CD8-positive, alpha-beta memory T cell (primary cell): ENCODE measurements around the gene ARID1B. TPM values are rescaled to one million over a fixed set of nuclear protein-coding genes. Genes with fewer than 3 reads are reported as not detected.

Source experiments
- CTCF ChIA-PET: fragments of 350-600 bp; sonication (Branson Sonifier 250); formaldehyde crosslinking; loops from one replicate; lab custom pipeline; 2021; ENCODE audit warnings: antibody characterized with exemption; lab: Charles Lee
- POLR2A ChIA-PET: fragments of 350-600 bp; sonication (Branson Sonifier 250); formaldehyde crosslinking; loops from one replicate; lab custom pipeline; 2021; ENCODE audit warnings: antibody characterized with exemption; lab: Charles Lee
- DNase-seq, 5 donors: peaks; one replicate each; pipeline versions ENCODE4 v3.0.0 to v3.0.0-alpha.2; 2020 to 2022; ENCODE audit warnings: mixed read lengths in 1 of 5
- H3K27ac ChIP-seq: one replicate; pipeline ENCODE4 v1.7.0; 2013; ENCODE audit warnings: low read depth, mild to moderate bottlenecking, low read length, moderate library complexity
- H3K27me3 ChIP-seq: 2 replicates; pipeline ENCODE4 v1.7.0; 2013; ENCODE audit warnings: low read length, mild to moderate bottlenecking; ENCODE audit not compliant: insufficient read depth, poor library complexity, severe bottlenecking
- H3K36me3 ChIP-seq: 2 replicates; pipeline ENCODE4 v1.7.0; 2013; ENCODE audit warnings: mild to moderate bottlenecking, low read length, moderate library complexity; ENCODE audit not compliant: insufficient read depth
- H3K4me1 ChIP-seq: 2 replicates; pipeline ENCODE4 v1.7.0; 2013; ENCODE audit warnings: mild to moderate bottlenecking, low read length, moderate library complexity; ENCODE audit not compliant: insufficient read depth
- H3K4me3 ChIP-seq: 2 replicates; pipeline ENCODE4 v1.7.0; 2013; ENCODE audit warnings: mild to moderate bottlenecking, low read length
- H3K9me3 ChIP-seq: 2 replicates; pipeline ENCODE4 v1.7.0; 2013; ENCODE audit warnings: mild to moderate bottlenecking, low read length
- H3K27ac Mint-ChIP-seq, 8 donors: one replicate each; pipeline ENCODE4 v1.8.0; 2020 to 2021; ENCODE audit warnings: mixed read lengths in 8 of 8, mild to moderate bottlenecking in 6 of 8, inconsistent platforms in 3 of 8, moderate library complexity in 3 of 8
- H3K27me3 Mint-ChIP-seq, 2 donors: one replicate each; pipeline ENCODE4 v1.8.0; 2020 to 2021; ENCODE audit warnings: mixed read lengths in 2 of 2, mild to moderate bottlenecking in 1 of 2, moderate library complexity in 1 of 2
- H3K36me3 Mint-ChIP-seq, 3 donors: one replicate each; pipeline ENCODE4 v1.8.0; 2020 to 2021; ENCODE audit warnings: mixed read lengths in 3 of 3, inconsistent platforms in 1 of 3, mild to moderate bottlenecking in 1 of 3
- H3K4me1 Mint-ChIP-seq, 3 donors: one replicate each; pipeline ENCODE4 v1.8.0; 2020 to 2021; ENCODE audit warnings: mixed read lengths in 3 of 3, inconsistent platforms in 1 of 3, mild to moderate bottlenecking in 1 of 3
- H3K4me3 Mint-ChIP-seq, 7 donors: one replicate each; pipeline ENCODE4 v1.8.0; 2020 to 2021; ENCODE audit warnings: mixed read lengths in 7 of 7, mild to moderate bottlenecking in 6 of 7, moderate library complexity in 4 of 7, inconsistent platforms in 2 of 7
- H3K9me3 Mint-ChIP-seq, 5 donors: one replicate each; pipeline ENCODE4 v1.8.0; 2020 to 2022; ENCODE audit warnings: mixed read lengths in 5 of 5, mild to moderate bottlenecking in 3 of 5, moderate library complexity in 2 of 5, inconsistent platforms in 1 of 5
- polyA plus RNA-seq: library from polyadenylated mRNA; unstranded; fragments of 300-500 nt; fragmentation: Illumina TruSeq; gene quantifications from one replicate; pipeline ENCODE4 v1.2.3, GENCODE V29; 2021
- total RNA-seq, 2 experiments: library from RNA; stranded (reverse); gene quantifications; one replicate each; pipeline ENCODE4 v1.2.3, GENCODE V29; 2021

Gene ARID1B
- total and polyA plus RNA-seq, 3 experiments from 2014 or later = 19.1 to 57.9 (median 53.0) TPM

GRCh38 chr6:157017861-157018260 is 240.7 kb downstream of the ARID1B start:
- H3K4me3 ChIP-seq = no peak overlapping the region
- no peaks in the 10 kb centered on the region for H3K36me3 ChIP-seq
- POLR2A ChIA-PET = no interaction called here
- H3K4me1 ChIP-seq = peaks cover 15% of the 10 kb centered on the region
- Mint-ChIP-seq H3K9me3 (no peaks in the 10 kb centered on the region), H3K4me1 (peaks cover 48 to 77% (median 70%) of the 10 kb centered on the region in 3 donors), H3K36me3 (peaks cover 0 to 5% (median 0%) of the 10 kb centered on the region in 3 donors), H3K27me3 (peaks cover 0 to 4% of the 10 kb centered on the region in 2 donors), H3K4me3 (peak overlapping the region in 1 of 7 donors; percentile 15), H3K27ac (peak overlapping the region in 4 of 8 donors; percentile 26 to 98 (median 81))
- H3K27ac ChIP-seq = no peak overlapping the region
- DNase-seq = no peak
- no peaks in the 10 kb centered on the region for H3K27me3 ChIP-seq
- H3K9me3 ChIP-seq = no peaks in the 10 kb centered on the region
- CTCF ChIA-PET = no interaction called here

- Histone ChIP-seq H3K4me3 (no peak overlapping the region), H3K27ac (no peak overlapping the region), H3K36me3 (no peaks in the 10 kb centered on the region), H3K27me3 (no peaks in the 10 kb centered on the region), H3K4me1 (peaks cover 15% of the 10 kb centered on the region), H3K9me3 (no peaks in the 10 kb centered on the region)
- CTCF ChIA-PET = no interaction called here
- peaks cover 0 to 4% of the 10 kb centered on the region in 2 donors for H3K27me3 Mint-ChIP-seq
- H3K27ac Mint-ChIP-seq = peak overlapping the region in 7 of 8 donors; percentile 81 to 98 (median 92)
- H3K4me1 Mint-ChIP-seq = peaks cover 44 to 74% (median 72%) of the 10 kb centered on the region in 3 donors
- POLR2A ChIA-PET = interaction anchor here (3.6 kb wide), 1 partner anchor 240 kb away, joined by 42 read pairs; the partner anchor contains the start of gene ARID1B
- peak overlapping the region in 5 of 7 donors; percentile 1 to 92 (median 51) for H3K4me3 Mint-ChIP-seq
- no peaks in the 10 kb centered on the region for H3K9me3 Mint-ChIP-seq
- peaks cover 0 to 5% (median 0%) of the 10 kb centered on the region in 3 donors for H3K36me3 Mint-ChIP-seq
- no peak for DNase-seq
Measured at GRCh38 chr6:157019115-157019641, 242.0 kb downstream of the ARID1B start.

- Mint-ChIP-seq H3K4me3 (peak overlapping the region; percentile 49 to 95 (median 80)), H3K36me3 (peaks cover 0 to 5% (median 0%) of the 10 kb centered on the region in 3 donors), H3K4me1 (peaks cover 43 to 71% (median 67%) of the 10 kb centered on the region in 3 donors), H3K27me3 (peaks cover 0 to 4% of the 10 kb centered on the region in 2 donors), H3K9me3 (no peaks in the 10 kb centered on the region), H3K27ac (peak overlapping the region; percentile 73 to 98 (median 92))
- no peaks in the 10 kb centered on the region for H3K9me3 ChIP-seq
- H3K4me3 ChIP-seq = no peak overlapping the region
- DNase-seq = peak in 2 of 5 donors; percentile 4 to 15
- no peaks in the 10 kb centered on the region for H3K27me3 ChIP-seq
- H3K4me1 ChIP-seq = peaks cover 15% of the 10 kb centered on the region
- H3K27ac ChIP-seq = no peak overlapping the region
- POLR2A ChIA-PET = interaction anchor here (3.6 kb wide), 1 partner anchor 241 kb away, joined by 42 read pairs; the partner anchor contains the start of gene ARID1B
- no peaks in the 10 kb centered on the region for H3K36me3 ChIP-seq
- CTCF ChIA-PET = interaction anchor here (0.9 to 1.3 kb wide), 2 partner anchors 13 to 240 kb away, joined by 3 read pairs; no protein-coding TSS in a partner anchor
Measured at GRCh38 chr6:157019733-157020132, 242.6 kb downstream of the ARID1B start.

- Mint-ChIP-seq H3K27ac (peak overlapping the region; percentile 94 to 99 (median 98)), H3K9me3 (no peaks in the 10 kb centered on the region), H3K27me3 (peaks cover 0 to 4% of the 10 kb centered on the region in 2 donors), H3K4me3 (peak overlapping the region; percentile 90 to 96 (median 95)), H3K36me3 (peaks cover 0 to 5% (median 0%) of the 10 kb centered on the region in 3 donors), H3K4me1 (peaks cover 42 to 71% (median 67%) of the 10 kb centered on the region in 3 donors)
- Histone ChIP-seq H3K4me1 (peaks cover 15% of the 10 kb centered on the region), H3K27ac (peak overlapping the region; percentile 97), H3K9me3 (no peaks in the 10 kb centered on the region), H3K4me3 (peak overlapping the region; percentile 82), H3K27me3 (no peaks in the 10 kb centered on the region), H3K36me3 (no peaks in the 10 kb centered on the region)
- DNase-seq = peak in 1 of 5 donors; percentile 11
- CTCF ChIA-PET = interaction anchor here (0.9 to 1.3 kb wide), 2 partner anchors 12 to 240 kb away, joined by 3 read pairs; no protein-coding TSS in a partner anchor
- POLR2A ChIA-PET = interaction anchor here (3.6 kb wide), 1 partner anchor 242 kb away, joined by 42 read pairs; the partner anchor contains the start of gene ARID1B
Measured at GRCh38 chr6:157020398-157020797, 243.2 kb downstream of the ARID1B start.

- Mint-ChIP-seq H3K9me3 (no peaks in the 10 kb centered on the region), H3K27ac (peak overlapping the region; percentile 94 to 99 (median 98)), H3K4me3 (peak overlapping the region; percentile 90 to 96 (median 95)), H3K4me1 (peaks cover 43 to 67% (median 65%) of the 10 kb centered on the region in 3 donors), H3K36me3 (peaks cover 0 to 5% (median 0%) of the 10 kb centered on the region in 3 donors), H3K27me3 (peaks cover 0 to 4% of the 10 kb centered on the region in 2 donors)
- ChIA-PET CTCF (interaction anchor here (0.8 to 1.3 kb wide), 4 partner anchors 11 to 241 kb away, joined by 3 to 4 read pairs (median 3); no protein-coding TSS in a partner anchor), POLR2A (interaction anchor here (0.7 to 3.6 kb wide), 5 partner anchors 13 to 333 kb away, joined by 3 to 42 read pairs (median 3); partner anchors contain the start of gene ARID1B)
- no peaks in the 10 kb centered on the region for H3K9me3 ChIP-seq
- peaks cover 15% of the 10 kb centered on the region for H3K4me1 ChIP-seq
- peak in 2 of 5 donors; percentile 46 to 52 for DNase-seq
- H3K36me3 ChIP-seq = no peaks in the 10 kb centered on the region
- peak overlapping the region; percentile 82 for H3K4me3 ChIP-seq
- H3K27ac ChIP-seq = peak overlapping the region; percentile 97
- no peaks in the 10 kb centered on the region for H3K27me3 ChIP-seq
Measured at GRCh38 chr6:157020881-157021343, 243.7 kb downstream of the ARID1B start.

- CTCF ChIA-PET = interaction anchor here (0.8 to 1.3 kb wide), 5 partner anchors 12 to 1695 kb away, joined by 3 to 4 read pairs (median 3); no protein-coding TSS in a partner anchor
- H3K4me1 Mint-ChIP-seq = peaks cover 39 to 69% (median 68%) of the 10 kb centered on the region in 3 donors
- POLR2A ChIA-PET = interaction anchor here (0.7 to 3.6 kb wide), 6 partner anchors 12 to 334 kb away, joined by 3 to 42 read pairs (median 3); partner anchors contain the start of gene ARID1B
Measured at GRCh38 chr6:157021344-157021992, 244.3 kb downstream of the ARID1B start.

GRCh38 chr6:157021993-157022740 is 245.0 kb downstream of the ARID1B start:
- DNase-seq = peak in 4 of 5 donors; percentile 75 to 87 (median 80)
- POLR2A ChIA-PET = interaction anchor here (1.2 to 3.6 kb wide), 4 partner anchors 32 to 335 kb away, joined by 3 to 42 read pairs (median 3); partner anchors contain the start of gene ARID1B

More at GRCh38 chr6:157021344-157021992, 244.3 kb downstream of the ARID1B start:
- peak overlapping the region; percentile 97 for H3K27ac ChIP-seq
- H3K36me3 Mint-ChIP-seq = peaks cover 0 to 5% (median 0%) of the 10 kb centered on the region in 3 donors
- H3K36me3 ChIP-seq = no peaks in the 10 kb centered on the region
- peak overlapping the region; percentile 82 for H3K4me3 ChIP-seq
- peak overlapping the region; percentile 90 to 96 (median 95) for H3K4me3 Mint-ChIP-seq
- H3K27ac Mint-ChIP-seq = peak overlapping the region; percentile 94 to 100 (median 99)
- no peaks in the 10 kb centered on the region for H3K9me3 ChIP-seq
- H3K4me1 ChIP-seq = peaks cover 15% of the 10 kb centered on the region
- H3K27me3 ChIP-seq = no peaks in the 10 kb centered on the region
- no peaks in the 10 kb centered on the region for H3K9me3 Mint-ChIP-seq
- peak; percentile 83 to 93 (median 89) for DNase-seq
- H3K27me3 Mint-ChIP-seq = peaks cover 0 to 4% of the 10 kb centered on the region in 2 donors

More at GRCh38 chr6:157021993-157022740, 245.0 kb downstream of the ARID1B start:
- peak overlapping the region; percentile 97 for H3K27ac ChIP-seq
- H3K9me3 ChIP-seq = no peaks in the 10 kb centered on the region
- Mint-ChIP-seq H3K4me3 (peak overlapping the region; percentile 90 to 96 (median 95)), H3K4me1 (peaks cover 34 to 66% (median 64%) of the 10 kb centered on the region in 3 donors), H3K27ac (peak overlapping the region; percentile 94 to 100 (median 99)), H3K9me3 (no peaks in the 10 kb centered on the region), H3K27me3 (peaks cover 0 to 4% of the 10 kb centered on the region in 2 donors), H3K36me3 (peaks cover 0 to 5% (median 0%) of the 10 kb centered on the region in 3 donors)
- CTCF ChIA-PET = interaction anchor here (1.0 to 1.1 kb wide), 3 partner anchors 11 to 1695 kb away, joined by 3 read pairs; no protein-coding TSS in a partner anchor
- H3K4me3 ChIP-seq = peak overlapping the region; percentile 82
- no peaks in the 10 kb centered on the region for H3K27me3 ChIP-seq
- no peaks in the 10 kb centered on the region for H3K36me3 ChIP-seq
- H3K4me1 ChIP-seq = peaks cover 15% of the 10 kb centered on the region
